Endothelial cell of umbilical vein (primary cell): Measurements from ENCODE around the gene SLC4A5. TPM values are rescaled to one million over a fixed set of nuclear protein-coding genes. Genes with fewer than 3 reads are reported as not detected.

ENCODE experiments used
- BruUV-seq: library from RNA; stranded (reverse); fragments of 400-500 nt; replicated peaks from 2 replicates; lab custom pipeline; 2021; lab: Mats Ljungman, UMichigan
- CTCF ChIA-PET: fragments of 300-600, 350-600 bp; sonication (Branson Sonifier 250); formaldehyde crosslinking; loops from one replicate; lab custom pipeline; 2021; ENCODE audit warnings: antibody characterized with exemption, inconsistent platforms; lab: Charles Lee
- POLR2A ChIA-PET: fragments of 300-600, 350-600 bp; sonication (Branson Sonifier 250); formaldehyde crosslinking; loops from one replicate; lab custom pipeline; 2021; ENCODE audit warnings: antibody characterized with exemption, inconsistent platforms; lab: Charles Lee
- DNase-seq: peaks from one replicate; pipeline ENCODE4 v3.0.0-alpha.2; 2011; ENCODE audit warnings: low read depth, low spot score
- FAIRE-seq: peaks from 2 replicates; lab custom pipeline; 2011; peaks lifted over from hg19 to GRCh38; lab: Jason Lieb, UNC
- H2AFZ ChIP-seq: 2 replicates; pipeline ENCODE4 v1.6.0; 2012; ENCODE audit warnings: low read depth, low read length, control low read depth, inconsistent platforms
- H3K27ac ChIP-seq: 2 replicates; pipeline ENCODE4 v1.5.1; 2011; ENCODE audit warnings: low read depth, mild to moderate bottlenecking, control low read depth, low read length, moderate library complexity; ENCODE audit not compliant: insufficient read depth
- H3K27me3 ChIP-seq, 2 experiments: 2 replicates each; pipeline versions ENCODE4 v1.6.0 to v1.6.1; 2011; ENCODE audit warnings: low read length in 2 of 2, mixed read lengths in 1 of 2; ENCODE audit not compliant: control insufficient read depth in 2 of 2, insufficient read depth in 2 of 2
- H3K36me3 ChIP-seq, 2 experiments: 2 replicates in 1 of 2; 3 replicates in 1 of 2; pipeline ENCODE4 v1.5.1; 2011; ENCODE audit warnings: low read length in 2 of 2, mild to moderate bottlenecking in 1 of 2, moderate library complexity in 1 of 2; ENCODE audit not compliant: control insufficient read depth in 2 of 2, insufficient read depth in 2 of 2; ENCODE audit errors: extremely low read depth in 1 of 2
- H3K4me1 ChIP-seq: 3 replicates; pipeline ENCODE4 v1.5.1; 2011; ENCODE audit warnings: mild to moderate bottlenecking, low read length; ENCODE audit not compliant: control insufficient read depth, insufficient read depth; ENCODE audit errors: extremely low read depth
- H3K4me2 ChIP-seq: 2 replicates; pipeline ENCODE4 v1.6.1; 2011; ENCODE audit warnings: low read length, control low read depth, mixed read lengths; ENCODE audit not compliant: insufficient read depth
- H3K4me3 ChIP-seq, 3 experiments: fragments of 200-600 bp in 1 of 3; sonication (generic), shearing (Covaris generic) in 1 of 3; replicated peaks in 1 of 3; 2 replicates each; pipeline ENCODE4 v1.5.1; 2011 to 2016; ENCODE audit warnings: control low read depth in 3 of 3, low read length in 3 of 3, mild to moderate bottlenecking in 2 of 3, inconsistent platforms in 1 of 3, low read depth in 1 of 3, moderate library complexity in 1 of 3; ENCODE audit not compliant: insufficient read depth in 1 of 3
- H3K79me2 ChIP-seq: 2 replicates; pipeline ENCODE4 v1.6.0; 2012; ENCODE audit warnings: low read length, inconsistent platforms; ENCODE audit not compliant: control insufficient read depth, insufficient read depth
- H3K9ac ChIP-seq: replicated peaks from 2 replicates; pipeline ENCODE3; 2011; ENCODE audit warnings: low read length, control low read depth; ENCODE audit not compliant: insufficient read depth; ENCODE audit errors: extremely low read depth
- H3K9me1 ChIP-seq: replicated peaks from 3 replicates; pipeline ENCODE4 v1.6.0; 2011; ENCODE audit warnings: mild to moderate bottlenecking, low read length; ENCODE audit not compliant: control insufficient read depth, insufficient read depth; ENCODE audit errors: extremely low read depth
- H3K9me3 ChIP-seq: replicated peaks from 2 replicates; pipeline ENCODE4 v1.5.1; 2012; ENCODE audit warnings: low read length, inconsistent platforms; ENCODE audit not compliant: control insufficient read depth, insufficient read depth
- H4K20me1 ChIP-seq: replicated peaks from 2 replicates; pipeline ENCODE3; 2011; ENCODE audit warnings: mild to moderate bottlenecking, low read length; ENCODE audit not compliant: control insufficient read depth, insufficient read depth; ENCODE audit errors: extremely low read depth
- CTCF ChIP-seq, 2 donors: IDR thresholded peaks; 1 replicate in 1 of 2; 2 replicates in 1 of 2; pipeline ENCODE4 v1.5.1; 2011; ENCODE audit warnings: low read length in 2 of 2, mild to moderate bottlenecking in 2 of 2, moderate library complexity in 2 of 2, control low read depth in 1 of 2, inconsistent platforms in 1 of 2, low read depth in 1 of 2; ENCODE audit not compliant: insufficient read depth in 1 of 2; ENCODE audit errors: extremely low read depth in 1 of 2
- EZH2 ChIP-seq: IDR thresholded peaks from 2 replicates; pipeline ENCODE4 v1.6.1; 2012; ENCODE audit warnings: borderline replicate concordance, low read depth, mild to moderate bottlenecking, moderate library complexity, low read length, inconsistent platforms; ENCODE audit not compliant: severe bottlenecking
- FOS ChIP-seq: IDR thresholded peaks from 2 replicates; pipeline ENCODE4 v1.6.1; 2011; ENCODE audit warnings: mild to moderate bottlenecking, low read length, moderate library complexity, borderline replicate concordance; ENCODE audit not compliant: insufficient read depth
- GATA2 ChIP-seq: IDR thresholded peaks from 2 replicates; pipeline ENCODE4 v1.7.0; 2011; ENCODE audit warnings: low read depth, mild to moderate bottlenecking, moderate library complexity, mixed read lengths, low read length; ENCODE audit not compliant: insufficient read length, insufficient read depth
- JUN ChIP-seq: IDR thresholded peaks from 2 replicates; pipeline ENCODE4 v1.6.1; 2011; ENCODE audit warnings: borderline replicate concordance, low read depth; ENCODE audit not compliant: insufficient read length, insufficient read depth
- MAX ChIP-seq: IDR thresholded peaks from 2 replicates; pipeline ENCODE4 v1.6.1; 2011; ENCODE audit not compliant: insufficient read depth, insufficient read length
- MYC ChIP-seq: IDR thresholded peaks from one replicate; pipeline ENCODE4 v1.6.1; 2011; ENCODE audit warnings: mild to moderate bottlenecking, low read depth, low read length
- POLR2A ChIP-seq: IDR thresholded peaks from 2 replicates; pipeline ENCODE4 v1.6.1; 2012; ENCODE audit warnings: low read depth, mild to moderate bottlenecking, control low read depth, low read length
- POLR2AphosphoS5 ChIP-seq: IDR thresholded peaks from 2 replicates; pipeline ENCODE4 v1.6.1; 2012; ENCODE audit warnings: low read depth, mild to moderate bottlenecking, control low read depth, low read length, moderate library complexity; ENCODE audit not compliant: insufficient read depth
- dilution Hi-C: fragments of 300-500 bp; cut with MboI; formaldehyde crosslinking; loops from one replicate; pipeline ENCODE4 v1.15.0; 2019; ENCODE audit warnings: low sequenced_read_pairs; ENCODE audit not compliant: extremely low pct_ligation_motif_present
- intact Hi-C: fragments of 100-400 bp; cut with micrococcal nuclease; formaldehyde crosslinking; loops from one replicate; pipeline ENCODE4 v1.10.0; 2022
- polyA plus RNA-seq, 4 experiments: library from polyadenylated mRNA; depleted of rRNA in 3 of 4; stranded (reverse) in 3 of 4; unstranded in 1 of 4; fragments of >200 nt; gene quantifications; 2 replicates each; pipeline versions ENCODE4 v1.2.1 to v1.2.3, GENCODE V29; 2011 to 2012; ENCODE audit warnings: missing spikeins in 1 of 4
- total RNA-seq: library from RNA; stranded (reverse); gene quantifications from 2 replicates; pipeline ENCODE4 v1.2.3, GENCODE V29; 2021

The SLC4A5 gene
- total and polyA plus RNA-seq, 2 donors (not counting 3 experiments of a cell fraction or from before 2014, with no cell fraction given): 0.12 to 0.97 TPM

GRCh38 chr2:74361327-74361726, 18.1 kb upstream of the SLC4A5 start:
- no peak overlapping the region for H3K4me3 ChIP-seq
- H3K9ac ChIP-seq: no peak overlapping the region
- no peak for FAIRE-seq
- H3K27me3 ChIP-seq: no peaks in the 10 kb centered on the region
- ChIA-PET POLR2A (no interaction called here), CTCF (interaction anchor here (1.0 to 1.6 kb wide), 2 partner anchors 26 to 28 kb away, joined by 3 to 5 read pairs; no protein-coding TSS in a partner anchor)
- TF ChIP-seq POLR2AphosphoS5 (no peak), POLR2A (no peak), MYC (no peak), JUN (no peak), CTCF (IDR thresholded peaks at IDR 0.05; ENCODE audit: extremely low read depth in 1 of 2, insufficient read depth in 1 of 2, low read depth in 1 of 2, low read length in 2 of 2) (no peak), GATA2 (no peak), FOS (no peak), EZH2 (no peak), MAX (no peak)
- H3K9me1 ChIP-seq: no peaks in the 10 kb centered on the region
- dilution Hi-C loops (no loop called here), intact Hi-C loops (no loop called here)
- no peak for DNase-seq
- no peak overlapping the region for H3K4me2 ChIP-seq
- BruUV-seq: TSS peak; percentile 84
- no peaks in the 10 kb centered on the region for H3K4me1 ChIP-seq
- no peaks in the 10 kb centered on the region for H4K20me1 ChIP-seq
- peaks cover 16 to 67% of the 10 kb centered on the region in 2 experiments for H3K36me3 ChIP-seq
- no peaks in the 10 kb centered on the region for H3K9me3 ChIP-seq
- H2AFZ ChIP-seq: no peak overlapping the region
- H3K27ac ChIP-seq: no peak overlapping the region
- no peaks in the 10 kb centered on the region for H3K79me2 ChIP-seq
